ENCODE data around the gene CYTL1.
A peak's percentile ranks its signal among the peaks of the same experiment; 100 is the strongest.

Gene CYTL1

DNA sequence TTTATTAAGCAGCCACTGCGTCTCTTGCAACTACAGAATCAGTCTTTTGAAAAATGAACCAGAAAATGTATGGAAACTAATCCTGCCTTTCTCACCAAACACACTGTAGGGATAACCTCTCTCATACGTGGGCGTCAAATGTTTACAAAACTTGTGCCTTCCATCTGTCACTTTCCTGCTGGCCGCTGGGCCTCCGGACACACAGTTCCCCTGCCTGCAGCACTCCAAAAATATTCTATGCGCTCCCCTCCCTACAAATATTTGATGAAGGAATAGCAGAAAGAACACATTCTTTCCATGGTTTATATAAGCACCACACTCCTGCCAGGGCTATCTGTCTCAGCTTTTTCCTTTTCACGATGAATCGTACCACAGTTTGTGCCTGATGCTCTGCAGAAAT is 14.9 kb upstream of the CYTL1 start:
- DNase-seq (ENCODE audit: low read depth): no peak
- no peak overlapping the region for H3K4me3 ChIP-seq (replicated peaks; ENCODE audit: low read depth, low read length)
- TF ChIP-seq, protein P1, sequence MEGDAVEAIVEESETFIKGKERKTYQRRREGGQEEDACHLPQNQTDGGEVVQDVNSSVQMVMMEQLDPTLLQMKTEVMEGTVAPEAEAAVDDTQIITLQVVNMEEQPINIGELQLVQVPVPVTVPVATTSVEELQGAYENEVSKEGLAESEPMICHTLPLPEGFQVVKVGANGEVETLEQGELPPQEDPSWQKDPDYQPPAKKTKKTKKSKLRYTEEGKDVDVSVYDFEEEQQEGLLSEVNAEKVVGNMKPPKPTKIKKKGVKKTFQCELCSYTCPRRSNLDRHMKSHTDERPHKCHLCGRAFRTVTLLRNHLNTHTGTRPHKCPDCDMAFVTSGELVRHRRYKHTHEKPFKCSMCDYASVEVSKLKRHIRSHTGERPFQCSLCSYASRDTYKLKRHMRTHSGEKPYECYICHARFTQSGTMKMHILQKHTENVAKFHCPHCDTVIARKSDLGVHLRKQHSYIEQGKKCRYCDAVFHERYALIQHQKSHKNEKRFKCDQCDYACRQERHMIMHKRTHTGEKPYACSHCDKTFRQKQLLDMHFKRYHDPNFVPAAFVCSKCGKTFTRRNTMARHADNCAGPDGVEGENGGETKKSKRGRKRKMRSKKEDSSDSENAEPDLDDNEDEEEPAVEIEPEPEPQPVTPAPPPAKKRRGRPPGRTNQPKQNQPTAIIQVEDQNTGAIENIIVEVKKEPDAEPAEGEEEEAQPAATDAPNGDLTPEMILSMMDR (IDR thresholded peaks at IDR 0.05; ENCODE audit: low read length, missing control alignments): no peak

GRCh38 chr4:5033281-5033841 is 14.1 kb upstream of the CYTL1 start:
- H3K4me3 ChIP-seq (replicated peaks; ENCODE audit: low read depth, low read length): no peak overlapping the region
- TF ChIP-seq, protein P1 (IDR thresholded peaks at IDR 0.05; ENCODE audit: low read length, missing control alignments): no peak
- DNase-seq (ENCODE audit: low read depth): peak; percentile 22

DNA sequence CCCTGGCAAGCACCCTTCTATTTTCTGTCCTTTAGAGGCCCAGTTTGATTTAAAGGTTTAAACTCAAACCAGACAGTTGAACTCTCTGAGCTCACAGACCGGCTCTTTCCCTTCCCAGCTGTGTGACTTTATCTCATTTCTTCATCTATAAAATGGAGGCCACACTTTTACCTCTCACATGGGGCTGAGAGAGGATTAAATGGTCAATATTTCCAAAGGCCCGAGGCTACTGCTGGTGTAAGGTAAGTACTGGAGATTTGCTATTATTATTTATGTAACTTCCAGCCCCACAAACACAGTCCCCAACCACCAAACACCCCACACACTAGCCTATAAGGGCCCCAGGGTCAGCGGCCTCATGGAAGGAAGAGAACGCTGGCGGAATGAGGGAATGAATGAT is 13.6 kb upstream of the CYTL1 start:
- H3K4me3 ChIP-seq (replicated peaks; ENCODE audit: low read depth, low read length): no peak overlapping the region
- DNase-seq (ENCODE audit: low read depth): no peak
- TF ChIP-seq, protein P1 (IDR thresholded peaks at IDR 0.05; ENCODE audit: low read length, missing control alignments): no peak

DNA sequence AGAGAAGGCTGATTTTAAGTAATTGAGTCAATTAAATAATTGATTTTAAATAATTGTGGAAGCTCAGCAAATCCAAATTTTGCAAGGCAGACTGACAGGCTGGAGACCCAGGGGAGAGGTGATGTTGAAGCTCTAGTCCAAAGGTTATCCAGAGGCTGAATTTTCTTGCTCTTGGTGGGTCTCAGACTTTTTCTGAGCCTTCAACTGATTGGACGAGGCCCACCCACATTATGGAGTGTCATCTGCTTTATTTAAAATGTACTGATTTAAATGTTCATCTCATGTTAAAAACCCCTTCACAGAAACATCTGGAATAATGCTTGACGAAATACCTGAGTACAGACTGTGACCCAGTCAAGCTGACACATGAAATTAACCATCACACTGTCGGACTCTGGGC is 11.7 kb upstream of the CYTL1 start:
- TF ChIP-seq, protein P1 (IDR thresholded peaks at IDR 0.05; ENCODE audit: low read length, missing control alignments): no peak
- no peak for DNase-seq (ENCODE audit: low read depth)
- no peak overlapping the region for H3K4me3 ChIP-seq (replicated peaks; ENCODE audit: low read depth, low read length)

- TF ChIP-seq, protein P1 (IDR thresholded peaks at IDR 0.05; ENCODE audit: low read length, missing control alignments): no peak
- no peak overlapping the region for H3K4me3 ChIP-seq (replicated peaks; ENCODE audit: low read depth, low read length)
- DNase-seq (ENCODE audit: low read depth): no peak
Measured at GRCh38 chr4:5030221-5030620, 11.0 kb upstream of the CYTL1 start.

DNA sequence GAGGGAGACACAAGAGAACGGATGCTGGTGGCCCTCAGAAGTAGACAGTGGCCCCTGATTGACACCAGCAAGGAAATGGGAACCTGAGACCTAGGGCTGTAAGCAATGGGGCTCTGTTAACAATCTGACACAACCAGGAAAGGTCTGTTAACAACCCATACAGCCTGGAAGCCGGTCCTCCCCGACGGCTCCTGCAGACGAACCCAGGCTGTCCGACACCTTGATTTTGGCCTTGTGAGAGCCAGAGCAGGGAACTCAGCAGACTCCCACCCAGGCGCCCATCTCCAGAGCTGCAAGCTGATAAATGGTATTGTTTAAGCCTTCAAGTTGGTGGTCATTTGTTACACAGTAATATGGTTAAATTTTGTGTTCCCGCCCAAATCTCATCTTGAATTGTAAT is 10.2 kb upstream of the CYTL1 start:
- no peak overlapping the region for H3K4me3 ChIP-seq (replicated peaks; ENCODE audit: low read depth, low read length)
- DNase-seq (ENCODE audit: low read depth): no peak
- TF ChIP-seq, protein P1 (IDR thresholded peaks at IDR 0.05; ENCODE audit: low read length, missing control alignments): no peak

GRCh38 chr4:5028480-5028879 is 9.2 kb upstream of the CYTL1 start:
- TF ChIP-seq, protein P1 (IDR thresholded peaks at IDR 0.05; ENCODE audit: low read length, missing control alignments): no peak
- DNase-seq (ENCODE audit: low read depth): no peak
- no peak overlapping the region for H3K4me3 ChIP-seq (replicated peaks; ENCODE audit: low read depth, low read length)
